H9 (cell line): ENCODE data around the gene INTS1. TPM values are rescaled to one million over a fixed set of nuclear protein-coding genes. Genes with fewer than 3 reads are reported as not detected.

ENCODE experiments used
- DNase-seq: peaks from one replicate; pipeline ENCODE4 v3.0.0-alpha.2; 2017
- H2AFZ ChIP-seq: one replicate; pipeline ENCODE4 v1.6.1; 2013; ENCODE audit warnings: mild to moderate bottlenecking, low read length, control low read depth, moderate library complexity
- H2AK5ac ChIP-seq: 2 replicates; pipeline ENCODE4 v1.6.1; 2013; ENCODE audit warnings: low read length, control low read depth, mixed read lengths; ENCODE audit not compliant: insufficient read length
- H2BK120ac ChIP-seq: one replicate; pipeline ENCODE4 v1.6.1; 2013; ENCODE audit warnings: low read depth, mild to moderate bottlenecking, low read length, control low read depth, inconsistent platforms; ENCODE audit not compliant: poor library complexity, severe bottlenecking
- H2BK12ac ChIP-seq: 2 replicates; pipeline ENCODE4 v1.6.1; 2013; ENCODE audit warnings: low read length, control low read depth, mixed read lengths, low read depth; ENCODE audit not compliant: insufficient read length
- H2BK15ac ChIP-seq: 2 replicates; pipeline ENCODE4 v1.6.1; 2013; ENCODE audit warnings: low read depth, low read length, control low read depth
- H2BK20ac ChIP-seq: one replicate; pipeline ENCODE4 v1.6.1; 2013; ENCODE audit warnings: low read depth, mild to moderate bottlenecking, low read length, control low read depth, inconsistent platforms; ENCODE audit not compliant: poor library complexity, severe bottlenecking
- H2BK5ac ChIP-seq: 2 replicates; pipeline ENCODE4 v1.6.1; 2013; ENCODE audit warnings: low read length, control low read depth, mixed read lengths; ENCODE audit not compliant: insufficient read length
- H3K14ac ChIP-seq: 2 replicates; pipeline ENCODE4 v1.6.1; 2013; ENCODE audit warnings: low read length, control low read depth; ENCODE audit not compliant: insufficient read depth
- H3K18ac ChIP-seq: 2 replicates; pipeline ENCODE4 v1.6.1; 2013; ENCODE audit warnings: low read depth, mild to moderate bottlenecking, mixed read lengths, low read length, control low read depth; ENCODE audit not compliant: insufficient read length
- H3K23ac ChIP-seq: 2 replicates; pipeline ENCODE4 v1.6.1; 2013; ENCODE audit warnings: low read length, control low read depth, mixed read lengths, low read depth; ENCODE audit not compliant: insufficient read length
- H3K23me2 ChIP-seq: 2 replicates; pipeline ENCODE4 v1.6.1; 2013; ENCODE audit warnings: low read depth, mild to moderate bottlenecking, mixed read lengths, low read length, control low read depth; ENCODE audit not compliant: insufficient read length, poor library complexity, severe bottlenecking
- H3K27ac ChIP-seq: 2 replicates; pipeline ENCODE4 v1.5.1; 2013; ENCODE audit warnings: low read length, control low read depth, mixed read lengths, low read depth; ENCODE audit not compliant: insufficient read length
- H3K27me3 ChIP-seq: 2 replicates; pipeline ENCODE4 v1.6.1; 2013; ENCODE audit warnings: low read length, control low read depth, inconsistent platforms; ENCODE audit not compliant: insufficient read depth
- H3K4ac ChIP-seq: 2 replicates; pipeline ENCODE4 v1.6.1; 2013; ENCODE audit warnings: low read depth, mild to moderate bottlenecking, control low read depth, inconsistent platforms, low read length, moderate library complexity
- H3K4me1 ChIP-seq: 2 replicates; pipeline ENCODE4 v1.6.1; 2013; ENCODE audit warnings: low read length, control low read depth, inconsistent platforms; ENCODE audit not compliant: insufficient read depth
- H3K4me2 ChIP-seq: 2 replicates; pipeline ENCODE4 v1.6.1; 2013; ENCODE audit warnings: low read length, control low read depth, mixed read lengths; ENCODE audit not compliant: insufficient read length, insufficient read depth
- H3K56ac ChIP-seq: 2 replicates; pipeline ENCODE4 v1.6.1; 2013; ENCODE audit warnings: low read depth, mild to moderate bottlenecking, mixed read lengths, low read length, control low read depth; ENCODE audit not compliant: insufficient read length
- H3K79me1 ChIP-seq: 2 replicates; pipeline ENCODE4 v1.6.1; 2013; ENCODE audit warnings: low read depth, mild to moderate bottlenecking, moderate library complexity, low read length, control low read depth, inconsistent platforms; ENCODE audit not compliant: insufficient read depth, poor library complexity, severe bottlenecking
- H3K79me2 ChIP-seq: 2 replicates; pipeline ENCODE4 v1.6.1; 2013; ENCODE audit warnings: low read length, control low read depth, inconsistent platforms; ENCODE audit not compliant: insufficient read depth
- H3K9ac ChIP-seq: 2 replicates; pipeline ENCODE4 v1.6.1; 2013; ENCODE audit warnings: low read length, control low read depth, mixed read lengths; ENCODE audit not compliant: insufficient read length; ENCODE audit errors: extremely low read depth
- H3K9me3 ChIP-seq: one replicate; pipeline ENCODE4 v1.6.1; 2013; ENCODE audit warnings: low read depth, low read length, inconsistent platforms; ENCODE audit not compliant: control insufficient read depth
- H3T11ph ChIP-seq: one replicate; pipeline ENCODE4 v1.6.1; 2013; ENCODE audit warnings: mild to moderate bottlenecking, low read length, control low read depth, inconsistent platforms
- H4K20me1 ChIP-seq: one replicate; pipeline ENCODE4 v1.6.1; 2013; ENCODE audit not compliant: control insufficient read depth, insufficient read length, insufficient read depth
- H4K5ac ChIP-seq: 2 replicates; pipeline ENCODE4 v1.6.1; 2013; ENCODE audit warnings: low read depth, mild to moderate bottlenecking, mixed read lengths, low read length, control low read depth; ENCODE audit not compliant: insufficient read length
- H4K8ac ChIP-seq: replicated peaks from 2 replicates; pipeline ENCODE4 v1.6.1; 2013; ENCODE audit warnings: low read length, control low read depth, mixed read lengths, low read depth; ENCODE audit not compliant: insufficient read length
- H4K91ac ChIP-seq: 2 replicates; pipeline ENCODE4 v1.6.1; 2013; ENCODE audit warnings: low read depth, mild to moderate bottlenecking, moderate library complexity, mixed read lengths, low read length, control low read depth; ENCODE audit not compliant: insufficient read length
- H3K27ac Mint-ChIP-seq, 3 experiments: 2 replicates in 2 of 3; 3 replicates in 1 of 3; pipeline ENCODE4 v1.8.0; 2020 to 2021; ENCODE audit warnings: mixed read lengths in 3 of 3, mild to moderate bottlenecking in 1 of 3, moderate library complexity in 1 of 3
- H3K27me3 Mint-ChIP-seq: 2 replicates; pipeline ENCODE4 v1.8.0; 2021; ENCODE audit warnings: low read depth, mild to moderate bottlenecking, moderate library complexity, mixed read lengths
- H3K36me3 Mint-ChIP-seq, 3 experiments: 2 replicates in 2 of 3; 3 replicates in 1 of 3; pipeline ENCODE4 v1.8.0; 2020 to 2021; ENCODE audit warnings: low read depth in 3 of 3, mixed read lengths in 3 of 3; ENCODE audit not compliant: insufficient read depth in 1 of 3
- H3K4me1 Mint-ChIP-seq, 2 experiments: 2 replicates each; pipeline ENCODE4 v1.8.0; 2020; ENCODE audit warnings: mixed read lengths in 2 of 2
- H3K4me3 Mint-ChIP-seq, 2 experiments: 2 replicates in 1 of 2; 3 replicates in 1 of 2; pipeline ENCODE4 v1.8.0; 2020 to 2021; ENCODE audit warnings: mild to moderate bottlenecking in 2 of 2, mixed read lengths in 2 of 2, moderate library complexity in 1 of 2
- H3K9me3 Mint-ChIP-seq, 2 experiments: 2 replicates in 1 of 2; 3 replicates in 1 of 2; pipeline ENCODE4 v1.8.0; 2020; ENCODE audit warnings: mild to moderate bottlenecking in 2 of 2, mixed read lengths in 2 of 2, moderate library complexity in 1 of 2
- WGBS: extraction: QIAGEN DNeasy Blood & Tissue Kit; methylation state at CpG from one replicate; pipeline ENCODE4 v1.1.7; 2013; ENCODE audit warnings: missing lambda C conversion rate, low lambda C conversion rate, mixed read lengths; ENCODE audit not compliant: insufficient read length; ENCODE audit errors: extremely low coverage; 5-methylcytosine and 5-hydroxymethylcytosine counted together
- total RNA-seq: library from RNA; stranded (reverse); gene quantifications from 2 replicates; pipeline ENCODE4 v1.2.1, GENCODE V29; 2021
- TF ChIP-seq, protein P1 (sequence below): fragments of 200-600 bp; sonication (generic); conservative IDR thresholded peaks from 3 replicates; pipeline ENCODE4 v1.8.0; 2021; ENCODE audit warnings: antibody characterized with exemption, mild to moderate bottlenecking

INTS1 gene
- total RNA-seq, 1 experiment from 2014 or later, result 133 TPM

DNA sequence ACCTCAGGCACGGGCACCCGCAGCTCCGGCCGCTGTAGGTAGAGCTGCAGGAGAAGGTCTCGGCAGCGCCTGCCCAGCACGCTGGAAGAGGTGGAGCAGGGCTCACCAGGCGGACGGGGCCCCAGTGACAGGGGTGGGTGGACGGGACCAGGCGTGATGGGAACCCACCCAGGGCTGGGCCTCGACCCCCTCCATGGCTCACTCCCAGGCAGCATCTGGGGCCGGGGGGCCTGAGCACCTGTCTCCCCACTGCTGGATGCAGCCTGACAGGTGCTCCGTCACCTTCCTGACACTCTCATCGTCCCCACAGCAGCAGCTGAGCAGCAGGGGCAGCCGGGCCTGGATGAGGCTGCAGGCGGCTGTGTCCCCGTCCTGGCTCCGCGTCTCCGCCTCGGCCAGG lies 28.2 kb downstream of the INTS1 start:
- TF ChIP-seq, protein P1, sequence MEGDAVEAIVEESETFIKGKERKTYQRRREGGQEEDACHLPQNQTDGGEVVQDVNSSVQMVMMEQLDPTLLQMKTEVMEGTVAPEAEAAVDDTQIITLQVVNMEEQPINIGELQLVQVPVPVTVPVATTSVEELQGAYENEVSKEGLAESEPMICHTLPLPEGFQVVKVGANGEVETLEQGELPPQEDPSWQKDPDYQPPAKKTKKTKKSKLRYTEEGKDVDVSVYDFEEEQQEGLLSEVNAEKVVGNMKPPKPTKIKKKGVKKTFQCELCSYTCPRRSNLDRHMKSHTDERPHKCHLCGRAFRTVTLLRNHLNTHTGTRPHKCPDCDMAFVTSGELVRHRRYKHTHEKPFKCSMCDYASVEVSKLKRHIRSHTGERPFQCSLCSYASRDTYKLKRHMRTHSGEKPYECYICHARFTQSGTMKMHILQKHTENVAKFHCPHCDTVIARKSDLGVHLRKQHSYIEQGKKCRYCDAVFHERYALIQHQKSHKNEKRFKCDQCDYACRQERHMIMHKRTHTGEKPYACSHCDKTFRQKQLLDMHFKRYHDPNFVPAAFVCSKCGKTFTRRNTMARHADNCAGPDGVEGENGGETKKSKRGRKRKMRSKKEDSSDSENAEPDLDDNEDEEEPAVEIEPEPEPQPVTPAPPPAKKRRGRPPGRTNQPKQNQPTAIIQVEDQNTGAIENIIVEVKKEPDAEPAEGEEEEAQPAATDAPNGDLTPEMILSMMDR, result no peak
- H3K23me2 ChIP-seq, result no peaks in the 10 kb centered on the region
- Mint-ChIP-seq H3K4me3 (no peak overlapping the region), H3K36me3 (peaks cover 2 to 43% (median 36%) of the 10 kb centered on the region in 3 experiments; a peak in 6 of 7 replicates), H3K4me1 (peaks cover 0 to 2% of the 10 kb centered on the region in 2 experiments; a peak in 1 of 4 replicates), H3K27me3 (no peaks in the 10 kb centered on the region), H3K27ac (no peak overlapping the region), H3K9me3 (no peaks in the 10 kb centered on the region)
- H2BK12ac ChIP-seq, result no peak overlapping the region
- no peak overlapping the region for H4K8ac ChIP-seq
- H3K9me3 ChIP-seq, result no peaks in the 10 kb centered on the region
- H2BK20ac ChIP-seq, result no peak overlapping the region
- no peak overlapping the region for H3K56ac ChIP-seq
- no peaks in the 10 kb centered on the region for H3K27me3 ChIP-seq
- no peaks in the 10 kb centered on the region for H3K79me1 ChIP-seq
- no CpG with 5 or more reads among the region's 22 CpGs for WGBS
- H2BK15ac ChIP-seq, result no peak overlapping the region
- H3K4me1 ChIP-seq, result no peaks in the 10 kb centered on the region
- no peak overlapping the region for H2BK5ac ChIP-seq
- no peak overlapping the region for H3K18ac ChIP-seq
- no peak overlapping the region for H2AK5ac ChIP-seq
- no peak overlapping the region for H3K27ac ChIP-seq
- H4K91ac ChIP-seq, result no peak overlapping the region
- H2BK120ac ChIP-seq, result no peak overlapping the region
- H3K79me2 ChIP-seq, result no peaks in the 10 kb centered on the region
- no peak overlapping the region for H3K23ac ChIP-seq
- no peak overlapping the region for H4K5ac ChIP-seq
- H3K14ac ChIP-seq, result no peak overlapping the region
- no peak overlapping the region for H3K4ac ChIP-seq
- DNase-seq, result no peak
- no peaks in the 10 kb centered on the region for H4K20me1 ChIP-seq
- H2AFZ ChIP-seq, result no peak overlapping the region
- H3K9ac ChIP-seq, result no peak overlapping the region
- H3T11ph ChIP-seq, result no peak overlapping the region
- no peak overlapping the region for H3K4me2 ChIP-seq
